Erythroblast (primary cell): ENCODE measurements around the gene SNED1.

Experiments
- GATA1 ChIP-seq: IDR thresholded peaks from 2 replicates; pipeline ENCODE4 v1.6.1; 2011; ENCODE audit warnings: low read depth, mild to moderate bottlenecking, control low read depth, low read length, moderate library complexity
- POLR2A ChIP-seq: IDR thresholded peaks from 2 replicates; pipeline ENCODE4 v1.6.1; 2011; ENCODE audit warnings: mild to moderate bottlenecking, low read length

DNA sequence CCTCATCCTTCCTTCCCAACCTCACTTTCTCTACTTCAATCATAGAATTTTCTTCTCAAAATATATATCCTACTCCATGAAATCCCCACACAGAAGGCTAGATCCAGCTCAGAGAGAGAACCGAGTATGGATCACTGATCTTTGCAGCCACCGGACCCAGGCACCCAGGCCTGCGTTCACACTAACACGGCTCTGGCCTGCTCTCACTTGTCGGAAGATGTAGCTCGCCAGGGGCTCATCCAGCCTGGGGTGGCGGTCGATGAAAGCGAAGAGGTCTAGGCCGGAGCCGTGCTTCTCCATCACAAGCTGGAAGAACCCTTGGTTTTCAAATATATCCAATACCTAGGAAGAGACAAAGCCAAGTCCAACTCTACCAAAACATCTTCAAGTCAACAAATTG lies 116.4 kb downstream of the SNED1 start:
- TF ChIP-seq POLR2A = no peak
- TF ChIP-seq GATA1 = no peak
